ENCODE results near the gene SPATA3. TPM values are rescaled to one million over a fixed set of nuclear protein-coding genes. Genes with fewer than 3 reads are reported as not detected.
"Not testable (repeated sequence)": the region's sequence is repeated elsewhere in the genome, so short reads cannot be mapped to it uniquely, and the experiment has no call there.

Gene SPATA3
- total RNA-seq, 1 donor from 2014 or later: not detected

- Mint-ChIP-seq H3K27ac (ENCODE audit: unreplicated experiment) (no peak overlapping the region), H3K4me3 (ENCODE audit: unreplicated experiment) (no peak overlapping the region), H3K9me3 (ENCODE audit: low read depth) (peaks cover 6% of the 10 kb centered on the region), H3K36me3 (ENCODE audit: low read depth) (no peaks in the 10 kb centered on the region), H3K27me3 (ENCODE audit: low read depth) (peaks cover 38% of the 10 kb centered on the region), H3K4me1 (ENCODE audit: low read depth) (peaks cover 7% of the 10 kb centered on the region)
- no peak for DNase-seq (ENCODE audit: low spot score)
- TF ChIP-seq CTCF (IDR thresholded peaks at IDR 0.05): no peak
Observed at GRCh38 chr2:231001921-231002320, 6.0 kb downstream of the SPATA3 start.

- H3K4me1 Mint-ChIP-seq (ENCODE audit: low read depth): peaks cover 7% of the 10 kb centered on the region
- peaks cover 38% of the 10 kb centered on the region for H3K27me3 Mint-ChIP-seq (ENCODE audit: low read depth)
- DNase-seq (ENCODE audit: low spot score): no peak
- H3K9me3 Mint-ChIP-seq (ENCODE audit: low read depth): peaks cover 6% of the 10 kb centered on the region
- H3K27ac Mint-ChIP-seq (ENCODE audit: unreplicated experiment): no peak overlapping the region
- H3K4me3 Mint-ChIP-seq (ENCODE audit: unreplicated experiment): no peak overlapping the region
- TF ChIP-seq CTCF (IDR thresholded peaks at IDR 0.05): no peak
- no peaks in the 10 kb centered on the region for H3K36me3 Mint-ChIP-seq (ENCODE audit: low read depth)
Observed at GRCh38 chr2:231002641-231003040, 6.7 kb downstream of the SPATA3 start.

- peaks cover 39% of the 10 kb centered on the region for H3K27me3 Mint-ChIP-seq (ENCODE audit: low read depth)
- TF ChIP-seq CTCF (IDR thresholded peaks at IDR 0.05): no peak
- H3K27ac Mint-ChIP-seq (ENCODE audit: unreplicated experiment): no peak overlapping the region
- H3K4me1 Mint-ChIP-seq (ENCODE audit: low read depth): peaks cover 7% of the 10 kb centered on the region
- no peaks in the 10 kb centered on the region for H3K36me3 Mint-ChIP-seq (ENCODE audit: low read depth)
- DNase-seq (ENCODE audit: low spot score): no peak
- H3K9me3 Mint-ChIP-seq (ENCODE audit: low read depth): peaks cover 6% of the 10 kb centered on the region
- no peak overlapping the region for H3K4me3 Mint-ChIP-seq (ENCODE audit: unreplicated experiment)
Observed at GRCh38 chr2:231003186-231003585, 7.3 kb downstream of the SPATA3 start.

GRCh38 chr2:231004930-231005329, 9.0 kb downstream of the SPATA3 start:
- H3K9me3 Mint-ChIP-seq (ENCODE audit: low read depth); H3K4me1 Mint-ChIP-seq (ENCODE audit: low read depth); H3K27ac Mint-ChIP-seq (ENCODE audit: unreplicated experiment); H3K36me3 Mint-ChIP-seq (ENCODE audit: low read depth); DNase-seq (ENCODE audit: low spot score); H3K4me3 Mint-ChIP-seq (ENCODE audit: unreplicated experiment): not testable (repeated sequence)
- peaks cover 35% of the 10 kb centered on the region for H3K27me3 Mint-ChIP-seq (ENCODE audit: low read depth)

GRCh38 chr2:231007286-231008098, 11.6 kb downstream of the SPATA3 start:
- TF ChIP-seq CTCF (IDR thresholded peaks at IDR 0.05): no peak
- H3K36me3 Mint-ChIP-seq (ENCODE audit: low read depth): no peaks in the 10 kb centered on the region
- H3K9me3 Mint-ChIP-seq (ENCODE audit: low read depth): peaks cover 6% of the 10 kb centered on the region
- H3K4me3 Mint-ChIP-seq (ENCODE audit: unreplicated experiment): no peak overlapping the region
- no peak overlapping the region for H3K27ac Mint-ChIP-seq (ENCODE audit: unreplicated experiment)
- H3K4me1 Mint-ChIP-seq (ENCODE audit: low read depth): no peaks in the 10 kb centered on the region
- DNase-seq (ENCODE audit: low spot score): no peak
- H3K27me3 Mint-ChIP-seq (ENCODE audit: low read depth): peaks cover 37% of the 10 kb centered on the region

GRCh38 chr2:231008131-231008530, 12.2 kb downstream of the SPATA3 start:
- peaks cover 6% of the 10 kb centered on the region for H3K9me3 Mint-ChIP-seq (ENCODE audit: low read depth)
- H3K27me3 Mint-ChIP-seq (ENCODE audit: low read depth): peaks cover 41% of the 10 kb centered on the region
- H3K4me1 Mint-ChIP-seq (ENCODE audit: low read depth): no peaks in the 10 kb centered on the region
- H3K4me3 Mint-ChIP-seq (ENCODE audit: unreplicated experiment): no peak overlapping the region
- H3K36me3 Mint-ChIP-seq (ENCODE audit: low read depth): no peaks in the 10 kb centered on the region
- DNase-seq (ENCODE audit: low spot score): no peak
- TF ChIP-seq CTCF (IDR thresholded peaks at IDR 0.05): no peak
- H3K27ac Mint-ChIP-seq (ENCODE audit: unreplicated experiment): no peak overlapping the region
